ENCODE results near the gene EML1.

DNA sequence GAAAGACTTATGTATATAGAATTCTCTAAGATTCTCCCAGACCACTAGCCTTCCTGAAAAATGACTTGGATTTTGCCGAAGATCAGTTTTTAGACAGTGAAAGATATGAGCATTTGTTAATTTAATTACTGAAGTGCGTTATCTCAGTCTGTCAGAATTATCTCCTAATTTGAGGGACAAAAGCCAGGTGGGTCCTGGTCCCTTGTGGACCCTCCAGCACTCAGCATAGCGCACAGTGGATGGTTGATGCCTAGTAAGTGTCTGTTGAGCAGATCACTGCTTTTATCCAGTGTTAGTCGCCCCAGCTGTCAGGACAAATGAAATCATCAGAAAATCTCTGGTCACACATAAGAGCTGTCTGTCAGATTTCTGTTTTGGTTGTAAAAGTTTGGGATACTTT lies 80.4 kb downstream of the EML1 start:
- TF ChIP-seq, protein P1, sequence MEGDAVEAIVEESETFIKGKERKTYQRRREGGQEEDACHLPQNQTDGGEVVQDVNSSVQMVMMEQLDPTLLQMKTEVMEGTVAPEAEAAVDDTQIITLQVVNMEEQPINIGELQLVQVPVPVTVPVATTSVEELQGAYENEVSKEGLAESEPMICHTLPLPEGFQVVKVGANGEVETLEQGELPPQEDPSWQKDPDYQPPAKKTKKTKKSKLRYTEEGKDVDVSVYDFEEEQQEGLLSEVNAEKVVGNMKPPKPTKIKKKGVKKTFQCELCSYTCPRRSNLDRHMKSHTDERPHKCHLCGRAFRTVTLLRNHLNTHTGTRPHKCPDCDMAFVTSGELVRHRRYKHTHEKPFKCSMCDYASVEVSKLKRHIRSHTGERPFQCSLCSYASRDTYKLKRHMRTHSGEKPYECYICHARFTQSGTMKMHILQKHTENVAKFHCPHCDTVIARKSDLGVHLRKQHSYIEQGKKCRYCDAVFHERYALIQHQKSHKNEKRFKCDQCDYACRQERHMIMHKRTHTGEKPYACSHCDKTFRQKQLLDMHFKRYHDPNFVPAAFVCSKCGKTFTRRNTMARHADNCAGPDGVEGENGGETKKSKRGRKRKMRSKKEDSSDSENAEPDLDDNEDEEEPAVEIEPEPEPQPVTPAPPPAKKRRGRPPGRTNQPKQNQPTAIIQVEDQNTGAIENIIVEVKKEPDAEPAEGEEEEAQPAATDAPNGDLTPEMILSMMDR (IDR thresholded peaks at IDR 0.05; ENCODE audit: low read depth, low read length): no peak
- no peak for TF ChIP-seq POLR2A (IDR thresholded peaks at IDR 0.05; ENCODE audit: extremely low read depth, insufficient read length)
- TF ChIP-seq, protein P2, sequence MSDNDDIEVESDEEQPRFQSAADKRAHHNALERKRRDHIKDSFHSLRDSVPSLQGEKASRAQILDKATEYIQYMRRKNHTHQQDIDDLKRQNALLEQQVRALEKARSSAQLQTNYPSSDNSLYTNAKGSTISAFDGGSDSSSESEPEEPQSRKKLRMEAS (IDR thresholded peaks at IDR 0.05; ENCODE audit: low read depth, low read length): no peak
- no peak for TF ChIP-seq MYC (IDR thresholded peaks at IDR 0.05; ENCODE audit: low read depth, low read length)

Data from NB4 (cell line).